NOMO-1 treated with dmso at 0.1 percent for 144 hours (cell line): ENCODE results near the gene ABCC5.
"Not testable (repeated sequence)": the region's sequence is repeated elsewhere in the genome, so short reads cannot be mapped to it uniquely, and the experiment has no call there.

ENCODE experiments used
- DNase-seq: peaks from one replicate; lab custom pipeline; 2025; ENCODE audit not compliant: unreplicated experiment; lab: John Stamatoyannopoulos, UW

ABCC5 gene

DNA sequence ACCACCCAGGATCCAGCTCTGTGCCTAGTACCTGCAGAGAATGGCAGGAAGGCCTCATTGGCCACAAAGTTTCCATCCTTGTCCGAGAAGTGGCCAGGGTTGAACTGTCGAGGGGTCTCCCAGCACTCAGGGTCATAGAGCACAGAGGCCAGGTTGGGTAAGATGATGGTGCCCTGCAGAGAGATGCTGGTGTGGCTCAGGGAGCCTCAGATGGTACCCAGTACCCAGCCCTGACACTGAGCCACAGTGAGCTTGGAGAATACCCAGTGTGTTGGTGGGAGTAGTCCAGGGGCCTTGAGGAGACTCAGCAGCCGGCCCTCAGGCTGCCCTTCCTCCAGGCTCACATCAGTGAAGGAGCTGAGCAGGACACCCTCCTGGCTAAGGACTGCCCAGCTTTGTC is 121.5 kb downstream of the ABCC5 start:
- DNase-seq, result no peak

DNA sequence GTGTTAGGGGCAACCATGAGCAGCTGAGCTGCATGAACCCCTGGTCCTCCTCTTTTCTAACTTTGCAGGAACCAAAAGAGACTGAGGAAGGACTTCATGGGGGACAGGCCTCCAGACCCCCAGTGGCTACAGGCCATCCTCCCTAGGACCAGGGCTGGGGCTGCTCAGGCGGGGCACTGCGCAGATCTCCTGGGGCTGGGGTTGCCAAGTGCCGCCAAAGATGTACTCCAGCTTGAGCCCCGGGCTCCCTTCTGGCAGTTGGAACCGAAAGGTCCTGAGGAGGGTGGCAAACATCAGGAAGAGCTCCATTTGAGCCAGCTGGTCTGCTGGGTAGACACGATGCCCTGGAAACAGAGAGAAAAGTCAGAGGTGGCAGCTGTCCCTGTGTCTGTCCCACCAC is 121.9 kb downstream of the ABCC5 start:
- DNase-seq, result no peak

DNA sequence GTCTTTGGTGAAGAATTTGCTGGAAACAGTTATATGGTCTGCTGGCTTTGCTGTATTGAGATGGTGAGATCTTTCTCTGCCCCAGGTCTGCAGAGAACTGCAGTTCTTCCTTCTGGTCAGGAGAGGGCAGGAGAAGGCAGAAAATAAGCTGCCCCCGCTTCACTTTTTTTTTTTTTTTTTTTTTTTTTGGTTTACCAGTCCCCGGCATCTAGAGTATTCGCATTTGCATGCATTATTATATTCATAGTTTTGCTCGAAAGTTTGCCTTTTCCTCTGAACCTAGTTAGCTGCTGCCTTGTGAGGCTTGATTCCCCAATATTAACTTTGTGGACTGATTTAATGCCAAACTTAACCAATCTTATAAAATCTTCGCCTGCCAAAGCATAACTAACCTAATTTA is 122.4 kb downstream of the ABCC5 start:
- DNase-seq, result peak; percentile 45

DNA sequence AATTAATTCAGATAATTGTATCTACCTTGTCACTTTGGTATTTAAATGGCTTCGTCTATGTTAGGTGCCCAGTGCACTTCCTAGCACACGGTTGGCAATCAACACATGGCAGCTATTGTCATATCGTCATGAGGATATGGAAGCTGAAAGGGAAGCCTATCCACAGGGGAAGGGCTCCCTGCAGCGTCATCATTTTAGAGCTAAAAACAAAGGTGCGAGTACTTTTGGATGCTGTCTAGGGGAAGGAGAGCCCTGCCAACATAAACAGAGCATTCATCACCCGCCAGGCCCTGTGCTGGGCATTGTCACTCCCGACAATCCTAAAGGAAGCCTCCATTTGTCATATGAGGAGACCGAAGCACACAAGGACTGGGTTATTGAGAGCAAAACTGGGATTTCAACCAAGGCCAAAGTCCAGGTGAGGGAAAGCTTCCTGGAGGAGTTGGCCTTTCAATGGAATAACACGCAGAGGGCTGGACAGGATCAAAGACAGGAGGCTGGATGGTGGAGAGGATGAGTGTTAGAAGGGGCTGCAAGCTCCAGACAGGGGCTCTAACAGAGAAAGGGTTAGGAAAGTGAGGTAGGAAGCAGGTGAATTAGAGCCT is 125.0 kb downstream of the ABCC5 start:
- DNase-seq, result no peak

DNA sequence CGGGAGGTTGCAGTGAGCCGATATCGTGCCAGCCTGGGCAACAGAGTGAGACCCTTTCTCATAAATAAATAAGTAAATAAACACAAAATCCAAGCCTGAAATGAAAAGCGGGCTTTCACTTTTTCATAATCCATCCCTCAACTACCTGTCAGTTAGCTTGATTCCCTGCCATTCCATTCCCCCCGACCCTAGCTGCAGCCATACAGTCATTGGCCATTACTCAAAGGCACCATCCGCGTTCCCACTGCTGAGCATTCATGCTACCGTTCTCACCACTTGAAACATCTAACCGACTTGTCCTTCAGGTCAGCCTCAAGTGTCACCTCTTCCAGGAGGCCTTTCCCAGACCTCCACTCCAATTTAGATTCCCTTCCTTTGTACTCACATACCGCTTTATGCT is 131.9 kb downstream of the ABCC5 start:
- DNase-seq, result no peak

DNA sequence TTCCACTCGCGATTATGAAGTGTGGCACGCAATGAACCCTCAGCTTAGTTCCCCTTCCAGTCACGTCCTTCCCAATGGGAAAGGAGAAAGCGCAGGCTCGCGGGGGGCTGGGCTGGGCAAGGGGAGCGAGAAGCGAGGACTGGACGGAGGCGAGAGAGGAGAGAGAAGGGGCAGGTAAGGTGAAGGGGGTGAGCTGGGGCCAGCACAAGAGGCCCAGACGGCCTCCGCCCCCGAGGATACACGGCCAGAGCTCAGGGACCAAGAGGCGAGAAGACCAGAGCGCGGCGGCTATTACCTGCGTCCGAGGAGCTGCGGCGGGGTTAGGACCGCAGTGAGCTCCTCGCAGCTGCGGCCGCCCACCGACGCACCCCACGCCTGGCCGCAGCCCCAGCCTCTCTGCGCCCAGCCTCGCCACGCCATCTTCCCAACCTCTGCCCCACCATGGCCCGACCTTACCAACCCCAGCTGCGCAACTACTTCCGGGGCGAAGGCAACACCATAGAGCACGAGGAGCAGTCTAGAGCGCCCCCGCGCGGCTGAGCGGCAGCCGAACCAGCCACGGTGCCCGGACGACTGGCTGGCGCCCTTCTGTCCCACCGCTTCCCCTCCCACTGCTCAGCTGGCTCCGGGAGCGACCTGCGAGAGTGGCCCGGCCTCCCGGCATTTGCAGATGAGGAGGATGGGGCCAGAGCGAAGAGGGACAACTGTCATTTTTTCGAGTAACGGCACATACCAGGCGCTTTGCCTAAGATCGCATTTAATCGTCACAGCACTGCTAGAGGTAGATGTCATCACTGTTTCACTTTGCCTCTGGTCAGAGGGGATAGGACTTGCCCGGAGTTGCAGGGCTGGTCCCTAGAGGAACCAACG is 133.0 kb downstream of the ABCC5 start, which contains the start of gene PARL:
Gene PARL, minus strand, starts transcription at position 454 of the 870 bp plus-strand sequence. Its CDS starts 34 bp downstream, at position 420.
- peak; percentile 98 for DNase-seq

DNA sequence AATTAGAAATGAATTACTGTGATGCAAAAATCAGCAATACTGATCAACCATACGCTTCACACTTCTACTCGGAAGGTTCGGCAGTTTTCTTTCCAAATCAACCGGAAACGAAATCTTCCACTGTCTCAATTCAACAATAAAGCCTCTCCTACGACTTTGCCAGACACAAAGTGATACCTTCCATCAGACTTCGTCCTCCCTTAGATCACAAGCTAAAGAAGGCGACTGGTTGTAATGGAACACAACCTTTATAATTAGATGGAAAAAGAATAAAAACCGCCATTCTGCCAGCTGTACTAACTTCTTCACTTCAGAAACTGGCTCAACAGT is 133.6 kb downstream of the ABCC5 start:
- no peak for DNase-seq

DNA sequence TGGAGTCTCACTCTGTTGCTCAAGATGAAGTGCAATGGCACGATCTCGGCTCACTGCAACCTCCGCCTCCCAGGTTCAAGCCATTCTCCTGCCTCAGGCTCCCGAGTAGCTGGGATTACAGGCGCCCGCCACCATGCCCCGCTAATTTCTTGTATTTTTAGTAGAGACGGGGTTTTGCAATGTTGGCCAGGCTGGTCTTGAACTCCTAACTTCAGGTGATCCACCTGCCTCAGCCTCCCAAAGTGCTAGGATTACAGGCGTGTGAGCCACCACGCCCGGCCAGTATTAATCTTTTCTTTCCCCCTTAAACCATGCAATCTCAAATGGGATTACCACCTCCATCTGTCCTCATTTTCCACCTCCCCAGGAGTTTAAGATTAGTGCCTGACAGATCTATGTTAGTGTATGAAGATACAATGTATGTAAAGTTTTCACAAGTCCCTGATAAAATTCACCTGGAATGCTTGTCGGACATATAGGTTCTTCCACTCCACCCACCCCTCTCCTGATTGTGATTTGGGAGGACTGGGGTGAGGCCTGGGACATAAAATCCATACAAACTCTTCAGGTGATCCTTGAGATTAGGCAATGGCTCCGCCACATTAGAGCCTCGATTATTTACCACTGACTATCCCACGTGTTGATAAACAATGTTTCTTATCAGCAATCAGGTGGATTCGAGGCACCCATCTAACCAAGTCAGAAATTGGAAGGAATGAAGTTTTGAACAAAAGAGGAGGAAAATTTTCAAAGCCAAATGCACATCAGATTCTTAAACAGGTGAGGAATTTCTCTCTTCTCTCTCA is 134.2 kb downstream of the ABCC5 start:
- peak; percentile 3 for DNase-seq

DNA sequence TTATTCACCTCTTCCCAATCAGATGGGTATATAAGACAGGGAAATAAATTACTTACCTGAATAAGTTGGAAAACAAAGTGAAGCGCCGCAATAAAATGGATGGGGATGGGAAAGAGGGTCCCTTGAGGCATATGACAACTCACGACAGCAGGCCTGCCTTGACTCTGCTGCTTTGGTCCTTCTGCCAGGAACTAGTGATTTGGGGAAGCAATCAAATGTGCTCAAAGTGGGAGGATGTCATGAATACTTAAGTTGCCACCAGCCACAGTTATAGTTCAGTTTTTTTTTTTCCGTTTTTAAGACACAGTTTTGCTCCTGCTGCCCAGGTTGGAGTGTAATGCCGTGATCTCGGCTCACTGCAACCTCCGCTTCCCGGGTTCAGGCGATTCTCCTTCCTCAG is 137.6 kb downstream of the ABCC5 start:
- peak; percentile 61 for DNase-seq

DNA sequence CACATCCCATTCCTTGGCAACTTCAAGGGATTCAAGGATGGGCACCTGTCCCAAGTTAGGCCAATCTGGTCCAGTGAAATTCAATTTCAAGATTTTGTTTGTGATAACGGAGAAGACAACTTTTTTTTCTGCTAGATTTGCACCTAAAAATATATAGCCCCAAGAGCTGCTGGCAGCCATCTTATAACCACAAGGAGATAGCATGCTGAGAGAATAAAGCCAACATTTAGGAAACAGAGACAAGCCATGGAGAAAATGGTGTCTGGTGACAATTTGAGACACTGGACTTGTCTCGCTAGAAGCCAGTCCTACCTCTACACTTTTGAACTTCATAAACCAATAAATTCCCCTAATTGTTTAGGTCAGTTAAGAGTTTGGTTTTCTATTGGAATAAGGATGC is 138.4 kb downstream of the ABCC5 start:
- no peak for DNase-seq

DNA sequence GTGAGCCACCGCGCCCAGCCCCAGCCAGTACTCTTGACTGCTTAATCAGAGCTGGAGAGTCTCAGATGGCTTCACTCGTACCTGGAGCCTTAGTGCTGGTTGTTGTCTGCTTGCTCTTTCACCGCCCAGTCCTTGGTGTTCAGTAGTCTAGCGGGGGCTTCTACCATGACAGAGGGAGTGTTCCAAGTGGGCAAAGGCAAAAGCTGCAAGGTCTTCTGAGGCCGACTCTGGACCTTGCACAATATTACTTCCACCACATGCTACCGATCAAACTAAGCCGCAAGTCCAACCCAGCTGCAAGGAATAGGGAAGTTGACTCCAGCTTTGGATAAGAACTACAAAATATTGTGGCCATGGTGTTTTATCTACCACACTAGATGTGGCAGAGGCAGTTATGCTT is 139.6 kb downstream of the ABCC5 start:
- peak; percentile 98 for DNase-seq

DNA sequence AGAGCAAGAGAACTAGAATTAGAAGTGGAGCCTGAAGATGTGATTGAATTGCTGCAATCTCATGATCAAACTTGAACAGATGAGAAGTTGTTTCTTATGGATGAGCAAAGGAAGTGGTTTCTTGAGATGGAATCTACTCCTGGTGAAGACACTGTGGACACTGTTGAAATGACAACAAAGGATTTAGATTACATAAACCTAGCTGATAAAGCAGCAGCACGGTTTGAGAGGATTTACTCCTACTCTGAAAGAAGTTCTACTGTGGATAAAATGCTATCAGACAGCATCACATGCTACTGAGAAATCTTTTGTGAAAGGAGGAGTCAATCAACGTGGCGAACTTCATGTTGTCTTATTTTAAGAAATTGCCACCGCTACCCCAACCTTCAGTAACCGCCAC is 140.5 kb downstream of the ABCC5 start:
- not testable (repeated sequence) for DNase-seq

DNA sequence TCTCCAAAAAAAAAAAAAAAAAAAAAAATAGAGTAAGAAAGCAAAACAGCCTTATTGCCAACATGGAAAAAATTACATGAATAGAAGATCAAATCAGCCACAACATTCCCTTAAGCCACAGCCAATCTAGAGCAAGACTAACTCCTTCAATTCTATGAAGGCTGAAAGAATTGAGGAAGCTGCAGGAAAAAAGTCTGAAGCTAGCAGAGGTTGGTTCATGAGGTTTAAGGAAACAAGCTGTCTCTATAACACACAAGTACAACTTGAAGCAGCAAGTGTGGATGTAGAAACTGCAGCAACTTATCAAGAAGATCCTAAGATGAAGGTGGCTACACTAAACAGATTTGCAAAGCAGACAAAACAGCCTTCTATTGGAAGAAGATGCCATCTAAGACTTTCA is 142.3 kb downstream of the ABCC5 start:
- peak; percentile 8 for DNase-seq

DNA sequence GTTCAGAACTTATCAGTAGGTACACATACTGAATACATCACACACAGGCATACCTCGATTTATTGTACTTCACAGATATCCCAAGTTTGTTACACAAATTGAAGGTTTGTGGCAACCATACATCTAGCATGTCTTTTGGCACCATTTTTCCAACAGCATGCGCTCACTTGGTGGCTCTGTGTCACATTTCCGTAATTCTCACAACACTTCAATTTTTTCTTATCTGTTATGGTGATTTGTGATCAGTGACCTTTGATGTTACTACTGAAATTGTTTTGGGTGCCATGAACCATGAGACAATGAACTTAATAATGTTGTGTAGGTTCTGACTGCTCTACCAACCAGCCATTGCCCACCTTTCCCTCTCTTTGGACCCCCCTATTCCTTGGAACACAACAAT is 143.8 kb downstream of the ABCC5 start:
- no peak for DNase-seq

DNA sequence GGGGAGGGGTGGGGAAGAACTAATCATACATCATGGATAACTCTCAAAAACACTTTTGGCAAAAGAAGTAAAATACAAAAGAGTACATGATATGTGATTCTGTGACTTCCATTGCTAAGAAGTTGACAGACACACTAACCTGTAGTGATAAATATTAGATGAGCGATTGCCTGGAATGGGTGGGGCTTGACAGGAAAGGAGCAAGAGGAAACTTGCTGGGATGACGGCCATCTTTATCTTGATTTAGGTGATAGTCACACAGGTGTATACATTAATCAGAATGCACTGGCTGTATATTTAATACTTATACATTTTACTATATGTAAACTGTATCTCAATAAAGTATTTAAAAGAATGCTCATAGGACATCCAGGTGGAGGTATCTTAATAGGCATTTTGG is 146.1 kb downstream of the ABCC5 start:
- DNase-seq, result no peak

DNA sequence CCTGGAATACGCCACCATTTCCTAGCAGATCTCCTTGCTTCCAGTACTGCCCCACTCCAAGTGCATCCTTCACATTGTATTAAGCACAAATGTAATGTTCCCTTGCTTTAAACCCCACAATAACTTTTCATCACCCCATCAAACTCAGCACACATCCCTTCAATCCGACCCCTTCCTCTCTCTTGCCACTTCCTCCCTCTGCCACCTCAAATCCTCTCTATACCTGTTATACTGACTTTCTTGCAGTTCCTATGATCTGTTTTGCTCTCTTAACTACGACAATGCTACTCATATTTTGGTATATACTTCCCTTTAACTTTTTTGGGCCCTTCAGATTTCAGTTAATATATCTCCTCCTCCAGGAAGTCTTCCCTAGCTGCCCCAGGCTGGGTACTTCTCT is 147.1 kb downstream of the ABCC5 start:
- peak; percentile 1 for DNase-seq
